BJ (cell line): ENCODE data around the gene SKP2. TPM values are rescaled to one million over a fixed set of nuclear protein-coding genes. Genes with fewer than 3 reads are reported as not detected.
"Not testable (repeated sequence)": the region's sequence is repeated elsewhere in the genome, so short reads cannot be mapped to it uniquely, and the experiment has no call there.

ENCODE experiments used
- CTCF ChIA-PET: fragments of 350-600 bp; formaldehyde crosslinking; extraction: SDS; loops from one replicate; lab custom pipeline; 2021; ENCODE audit warnings: antibody characterized with exemption, inconsistent platforms; lab: Yijun Ruan, JAX
- POLR2A ChIA-PET: fragments of 300-600 bp; sonication (Branson Sonifier 250); formaldehyde crosslinking; extraction: SDS; loops from one replicate; lab custom pipeline; 2021; ENCODE audit warnings: antibody characterized with exemption; lab: Charles Lee
- DNase-seq: peaks from one replicate; pipeline ENCODE4 v3.0.0-alpha.2; 2011; ENCODE audit warnings: low read depth
- H3K27me3 ChIP-seq: 2 replicates; pipeline ENCODE4 v1.6.0; 2011; ENCODE audit warnings: low read length; ENCODE audit not compliant: control insufficient read depth, insufficient read depth
- H3K36me3 ChIP-seq: 2 replicates; pipeline ENCODE4 v1.5.1; 2011; ENCODE audit warnings: low read length; ENCODE audit not compliant: control insufficient read depth, insufficient read depth
- H3K4me3 ChIP-seq: 2 replicates; pipeline ENCODE4 v1.5.1; 2011; ENCODE audit warnings: low read depth, mild to moderate bottlenecking, control low read depth, low read length
- polyA plus RNA-seq: library from polyadenylated mRNA; depleted of rRNA; stranded (reverse); fragments of >200 nt; gene quantifications from 2 replicates; pipeline ENCODE4 v1.2.3, GENCODE V29; 2011
- TF ChIP-seq, protein P1 (sequence below): IDR thresholded peaks from 2 replicates; pipeline ENCODE4 v1.5.1; 2011; ENCODE audit warnings: low read depth, mild to moderate bottlenecking, control low read depth, inconsistent platforms, low read length, moderate library complexity; ENCODE audit not compliant: insufficient read depth

SKP2 gene
- polyA plus RNA-seq, 1 experiment, result 22.0 TPM

DNA sequence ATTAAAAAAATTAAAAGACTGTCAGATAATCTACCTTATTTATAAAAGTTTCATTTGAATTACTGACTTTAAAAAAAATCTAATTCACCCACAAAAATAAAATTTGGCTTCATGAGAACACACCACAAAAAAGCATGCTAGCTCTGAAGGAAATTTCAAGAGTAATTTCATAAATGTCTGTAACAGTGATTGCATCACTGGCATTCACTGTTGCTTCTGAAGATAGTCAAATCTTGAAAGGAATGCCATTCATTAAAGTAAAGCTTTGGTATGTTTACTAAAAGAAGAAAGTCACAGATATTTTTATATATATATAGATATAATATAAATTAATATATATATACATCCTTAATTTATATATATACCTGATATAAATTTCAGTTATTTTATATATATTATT lies 46.4 kb downstream of the SKP2 start:
- POLR2A ChIA-PET, result interaction anchor here (0.5 kb wide), 1 partner anchor 44 kb away, joined by 3 read pairs; the partner anchor contains the start of gene NADK2
- Histone ChIP-seq H3K36me3 (no peaks in the 10 kb centered on the region), H3K27me3 (no peaks in the 10 kb centered on the region), H3K4me3 (no peak overlapping the region)
- no peak for DNase-seq
- TF ChIP-seq, protein P1, sequence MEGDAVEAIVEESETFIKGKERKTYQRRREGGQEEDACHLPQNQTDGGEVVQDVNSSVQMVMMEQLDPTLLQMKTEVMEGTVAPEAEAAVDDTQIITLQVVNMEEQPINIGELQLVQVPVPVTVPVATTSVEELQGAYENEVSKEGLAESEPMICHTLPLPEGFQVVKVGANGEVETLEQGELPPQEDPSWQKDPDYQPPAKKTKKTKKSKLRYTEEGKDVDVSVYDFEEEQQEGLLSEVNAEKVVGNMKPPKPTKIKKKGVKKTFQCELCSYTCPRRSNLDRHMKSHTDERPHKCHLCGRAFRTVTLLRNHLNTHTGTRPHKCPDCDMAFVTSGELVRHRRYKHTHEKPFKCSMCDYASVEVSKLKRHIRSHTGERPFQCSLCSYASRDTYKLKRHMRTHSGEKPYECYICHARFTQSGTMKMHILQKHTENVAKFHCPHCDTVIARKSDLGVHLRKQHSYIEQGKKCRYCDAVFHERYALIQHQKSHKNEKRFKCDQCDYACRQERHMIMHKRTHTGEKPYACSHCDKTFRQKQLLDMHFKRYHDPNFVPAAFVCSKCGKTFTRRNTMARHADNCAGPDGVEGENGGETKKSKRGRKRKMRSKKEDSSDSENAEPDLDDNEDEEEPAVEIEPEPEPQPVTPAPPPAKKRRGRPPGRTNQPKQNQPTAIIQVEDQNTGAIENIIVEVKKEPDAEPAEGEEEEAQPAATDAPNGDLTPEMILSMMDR, result no peak
- CTCF ChIA-PET, result interaction anchor here (1.3 to 1.4 kb wide), 2 partner anchors 10 to 108 kb away, joined by 3 read pairs; no protein-coding TSS in a partner anchor

DNA sequence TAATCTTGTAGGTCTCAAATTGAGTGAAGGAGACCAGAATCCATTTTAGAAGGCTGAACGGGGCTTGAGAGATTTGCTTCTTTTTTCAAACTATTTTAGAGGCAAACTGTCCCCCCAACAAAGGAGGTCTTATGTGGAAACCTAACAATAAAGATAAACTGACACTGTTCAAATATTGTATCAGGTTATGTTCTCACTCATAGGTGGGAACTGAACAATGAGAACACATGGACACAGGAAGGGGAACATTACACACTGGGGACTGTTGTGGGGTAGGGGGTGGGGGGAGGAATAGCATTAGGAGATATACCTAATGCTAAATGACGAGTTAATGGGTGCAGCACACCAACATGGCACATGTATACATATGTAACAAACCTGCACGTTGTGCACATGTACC lies 46.9 kb downstream of the SKP2 start:
- CTCF ChIA-PET, result interaction anchor here (1.3 to 1.4 kb wide), 2 partner anchors 43 to 107 kb away, joined by 3 to 4 read pairs; partner anchors contain the start of gene NADK2
- POLR2A ChIA-PET, DNase-seq: not testable (repeated sequence)

DNA sequence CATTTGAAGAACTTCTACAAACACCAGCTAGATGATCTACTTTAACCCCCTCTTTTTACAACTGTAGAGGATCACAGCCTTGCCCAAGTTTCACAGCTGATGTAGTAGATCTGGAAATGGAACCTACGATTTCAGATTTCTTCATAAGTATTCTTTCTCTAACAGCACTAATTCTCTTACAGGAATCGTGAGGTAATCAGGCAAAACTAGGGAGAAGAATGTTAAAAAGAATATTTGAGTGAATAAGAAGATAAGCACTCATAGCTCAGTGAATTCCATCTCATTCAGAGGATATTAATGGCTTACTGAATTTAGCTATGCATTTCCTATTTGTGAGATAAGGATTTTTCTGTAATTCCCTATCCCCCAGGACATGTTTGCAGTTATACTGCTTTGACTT lies 47.7 kb downstream of the SKP2 start:
- H3K36me3 ChIP-seq, result no peaks in the 10 kb centered on the region
- DNase-seq, result no peak
- no peak overlapping the region for H3K4me3 ChIP-seq
- POLR2A ChIA-PET, result interaction anchor here (0.7 kb wide), 1 partner anchor 637 kb away, joined by 3 read pairs; no protein-coding TSS in a partner anchor
- CTCF ChIA-PET, result interaction anchor here (1.4 kb wide), 1 partner anchor 42 kb away, joined by 4 read pairs; the partner anchor contains the start of gene NADK2
- TF ChIP-seq, protein P1, result no peak
- H3K27me3 ChIP-seq, result no peaks in the 10 kb centered on the region

More for the DNA sequence above, 46.9 kb downstream of the SKP2 start:
- H3K27me3 ChIP-seq, H3K36me3 ChIP-seq, H3K4me3 ChIP-seq: not testable (repeated sequence)

DNA sequence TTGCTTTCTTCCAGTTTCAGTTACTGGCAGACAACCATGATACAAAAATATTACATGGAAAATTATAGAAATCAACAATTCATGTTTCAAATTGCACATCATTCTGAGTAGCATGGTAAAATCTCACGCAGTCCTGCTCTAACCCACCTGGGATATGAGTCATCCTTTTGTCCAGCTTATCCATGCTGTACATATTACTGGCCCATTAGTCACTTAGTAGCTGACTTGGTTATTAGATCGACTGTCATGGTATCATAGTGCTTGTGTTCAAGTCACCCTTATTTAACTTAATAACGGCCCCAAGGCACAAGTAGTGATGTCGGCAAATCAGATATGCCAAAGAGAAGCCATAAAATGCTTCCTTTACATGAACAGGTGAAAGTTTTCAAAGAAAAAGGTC lies 48.6 kb downstream of the SKP2 start:
- TF ChIP-seq, protein P1, result no peak
- CTCF ChIA-PET, result interaction anchor here (0.6 kb wide), 1 partner anchor 28 kb away, joined by 4 read pairs; no protein-coding TSS in a partner anchor
- POLR2A ChIA-PET, result interaction anchor here (0.7 kb wide), 1 partner anchor 636 kb away, joined by 3 read pairs; no protein-coding TSS in a partner anchor
- Histone ChIP-seq H3K36me3 (no peaks in the 10 kb centered on the region), H3K27me3 (no peaks in the 10 kb centered on the region), H3K4me3 (no peak overlapping the region)
- no peak for DNase-seq

DNA sequence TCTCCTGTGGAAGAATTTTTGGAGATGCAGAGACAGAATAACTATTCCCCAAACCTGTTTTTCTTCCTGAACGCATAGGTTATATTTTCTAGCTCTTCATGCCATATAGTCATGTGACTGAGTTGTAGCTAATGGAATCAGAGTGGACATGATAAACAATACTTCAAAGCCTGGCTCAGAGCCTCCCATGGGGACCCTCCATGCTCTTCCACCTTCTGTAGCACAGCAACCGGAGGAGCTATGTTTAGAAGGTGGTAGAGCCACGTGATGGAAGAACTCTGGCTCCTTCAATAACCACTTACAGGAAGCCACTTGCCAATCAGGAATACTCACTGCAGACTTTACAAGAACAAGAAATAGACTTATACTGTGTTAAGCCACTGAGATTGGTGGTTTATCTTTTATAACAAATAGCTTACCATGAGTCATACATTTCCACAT lies 50.6 kb downstream of the SKP2 start:
- TF ChIP-seq, protein P1, result no peak
- DNase-seq, result peak; percentile 15
- Histone ChIP-seq H3K4me3 (no peak overlapping the region), H3K36me3 (no peaks in the 10 kb centered on the region), H3K27me3 (no peaks in the 10 kb centered on the region)
- ChIA-PET POLR2A (no interaction called here), CTCF (interaction anchor here (1.0 to 1.6 kb wide), 2 partner anchors 16 to 24 kb away, joined by 3 to 5 read pairs; no protein-coding TSS in a partner anchor)
